PC-3 (cell line): ENCODE measurements around the gene MCRIP1.

Experiments
- EZH2 ChIP-seq: fragments of 300-600 bp; sonication (generic); IDR thresholded peaks from one replicate; pipeline ENCODE4 v1.6.1; 2017; ENCODE audit warnings: antibody characterized with exemption, mild to moderate bottlenecking, low read length; ENCODE audit not compliant: unreplicated experiment
- TF ChIP-seq, protein P1 (sequence below): fragments of 300-600 bp; sonication (generic); conservative IDR thresholded peaks from 2 replicates; pipeline ENCODE4 v1.5.1; 2017; ENCODE audit warnings: antibody characterized with exemption, low read depth, mild to moderate bottlenecking, low read length

DNA sequence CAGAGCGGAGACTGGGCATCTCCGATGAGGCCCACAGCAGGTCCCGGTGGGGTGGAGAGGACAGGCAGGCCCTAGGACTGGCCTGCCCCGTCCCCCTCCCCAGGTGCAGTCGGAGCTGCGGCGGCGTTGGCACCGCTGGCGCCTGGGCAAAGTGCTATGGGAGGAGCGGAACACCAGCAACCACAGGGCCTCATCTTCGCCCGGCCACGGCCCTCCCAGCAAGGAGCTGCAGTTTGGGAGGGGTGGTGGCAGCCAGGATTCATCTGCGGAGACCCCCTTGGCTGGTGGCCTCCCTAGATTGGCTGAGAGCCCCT is 19.8 kb downstream of the MCRIP1 start:
- TF ChIP-seq, protein P1, sequence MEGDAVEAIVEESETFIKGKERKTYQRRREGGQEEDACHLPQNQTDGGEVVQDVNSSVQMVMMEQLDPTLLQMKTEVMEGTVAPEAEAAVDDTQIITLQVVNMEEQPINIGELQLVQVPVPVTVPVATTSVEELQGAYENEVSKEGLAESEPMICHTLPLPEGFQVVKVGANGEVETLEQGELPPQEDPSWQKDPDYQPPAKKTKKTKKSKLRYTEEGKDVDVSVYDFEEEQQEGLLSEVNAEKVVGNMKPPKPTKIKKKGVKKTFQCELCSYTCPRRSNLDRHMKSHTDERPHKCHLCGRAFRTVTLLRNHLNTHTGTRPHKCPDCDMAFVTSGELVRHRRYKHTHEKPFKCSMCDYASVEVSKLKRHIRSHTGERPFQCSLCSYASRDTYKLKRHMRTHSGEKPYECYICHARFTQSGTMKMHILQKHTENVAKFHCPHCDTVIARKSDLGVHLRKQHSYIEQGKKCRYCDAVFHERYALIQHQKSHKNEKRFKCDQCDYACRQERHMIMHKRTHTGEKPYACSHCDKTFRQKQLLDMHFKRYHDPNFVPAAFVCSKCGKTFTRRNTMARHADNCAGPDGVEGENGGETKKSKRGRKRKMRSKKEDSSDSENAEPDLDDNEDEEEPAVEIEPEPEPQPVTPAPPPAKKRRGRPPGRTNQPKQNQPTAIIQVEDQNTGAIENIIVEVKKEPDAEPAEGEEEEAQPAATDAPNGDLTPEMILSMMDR: no peak
- no peak for TF ChIP-seq EZH2
